Ascending aorta (tissue), 2 donors: Measurements from ENCODE around the gene RIMS1. TPM values are rescaled to one million over a fixed set of nuclear protein-coding genes. Genes with fewer than 3 reads are reported as not detected.

Experiments
- DNase-seq, 2 donors: peaks; one replicate each; pipeline ENCODE4 v3.0.0-alpha.2; 2019; ENCODE audit warnings: low spot score in 2 of 2
- H3K27ac ChIP-seq, 2 donors: fragments of 200-600 bp; sonication (generic); one replicate each; pipeline ENCODE4 v1.5.1; 2016 to 2017; ENCODE audit warnings: mild to moderate bottlenecking in 1 of 2
- H3K27me3 ChIP-seq: fragments of 200-600 bp; sonication (generic); one replicate; pipeline ENCODE4 v1.5.1; 2017
- H3K36me3 ChIP-seq, 2 donors: fragments of 200-600 bp; sonication (generic); one replicate each; pipeline ENCODE4 v1.5.1; 2016
- H3K4me1 ChIP-seq, 2 donors: fragments of 200-600 bp; sonication (generic); one replicate each; pipeline ENCODE4 v1.5.1; 2016 to 2017; ENCODE audit warnings: mild to moderate bottlenecking in 1 of 2
- H3K4me3 ChIP-seq, 2 donors: fragments of 200-600 bp; sonication (generic); one replicate each; pipeline ENCODE4 v1.5.1; 2016 to 2017; ENCODE audit warnings: mild to moderate bottlenecking in 1 of 2
- H3K9me3 ChIP-seq, 2 donors: fragments of 200-600 bp; sonication (generic); one replicate each; pipeline ENCODE4 v1.5.1; 2016
- intact Hi-C: fragments of 100-400 bp; cut with DNase I; formaldehyde crosslinking; loops from one replicate; pipeline ENCODE4 v1.15.1; 2023
- total RNA-seq: library from RNA; depleted of rRNA; stranded (reverse); fragments of >200 nt; gene quantifications from one replicate; pipeline ENCODE4 v1.1.0, GENCODE V29; 2016
- TF ChIP-seq, protein P1 (sequence below), 3 experiments: fragments of 200-600 bp in 2 of 3; fragments of 450-650 bp in 1 of 3; sonication (generic) in 2 of 3; IDR thresholded peaks; one replicate each; pipeline ENCODE4 v1.5.1; 2016 to 2019; ENCODE audit warnings: antibody characterized with exemption in 3 of 3, mild to moderate bottlenecking in 1 of 3, moderate library complexity in 1 of 3

Gene RIMS1
- total RNA-seq, 1 donor from 2014 or later, result not detected

DNA sequence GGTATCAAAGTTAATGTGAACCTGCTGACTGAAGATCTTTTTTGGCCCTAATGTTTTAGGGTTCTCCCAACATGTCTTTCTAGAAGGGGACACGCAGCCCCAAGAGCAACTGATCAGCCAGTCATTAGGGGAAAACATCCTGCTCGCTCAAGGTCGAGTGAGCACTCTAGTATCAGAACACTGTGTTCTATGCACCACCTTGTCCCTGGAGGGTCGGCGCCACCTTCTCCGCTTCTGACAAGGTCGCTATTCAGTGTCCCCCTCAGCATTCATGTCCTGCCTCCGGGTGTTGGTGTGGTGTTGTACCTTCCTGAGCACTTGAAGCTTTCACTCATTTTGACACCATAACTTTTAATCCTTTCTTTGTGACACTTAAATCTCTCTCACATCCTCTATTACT, 404.3 kb downstream of the RIMS1 start:
- Histone ChIP-seq H3K4me3 (no peak overlapping the region), H3K4me1 (no peaks in the 10 kb centered on the region), H3K27ac (no peak overlapping the region), H3K36me3 (no peaks in the 10 kb centered on the region), H3K27me3 (no peaks in the 10 kb centered on the region), H3K9me3 (no peaks in the 10 kb centered on the region)
- intact Hi-C loops, result no loop called here
- TF ChIP-seq, protein P1, sequence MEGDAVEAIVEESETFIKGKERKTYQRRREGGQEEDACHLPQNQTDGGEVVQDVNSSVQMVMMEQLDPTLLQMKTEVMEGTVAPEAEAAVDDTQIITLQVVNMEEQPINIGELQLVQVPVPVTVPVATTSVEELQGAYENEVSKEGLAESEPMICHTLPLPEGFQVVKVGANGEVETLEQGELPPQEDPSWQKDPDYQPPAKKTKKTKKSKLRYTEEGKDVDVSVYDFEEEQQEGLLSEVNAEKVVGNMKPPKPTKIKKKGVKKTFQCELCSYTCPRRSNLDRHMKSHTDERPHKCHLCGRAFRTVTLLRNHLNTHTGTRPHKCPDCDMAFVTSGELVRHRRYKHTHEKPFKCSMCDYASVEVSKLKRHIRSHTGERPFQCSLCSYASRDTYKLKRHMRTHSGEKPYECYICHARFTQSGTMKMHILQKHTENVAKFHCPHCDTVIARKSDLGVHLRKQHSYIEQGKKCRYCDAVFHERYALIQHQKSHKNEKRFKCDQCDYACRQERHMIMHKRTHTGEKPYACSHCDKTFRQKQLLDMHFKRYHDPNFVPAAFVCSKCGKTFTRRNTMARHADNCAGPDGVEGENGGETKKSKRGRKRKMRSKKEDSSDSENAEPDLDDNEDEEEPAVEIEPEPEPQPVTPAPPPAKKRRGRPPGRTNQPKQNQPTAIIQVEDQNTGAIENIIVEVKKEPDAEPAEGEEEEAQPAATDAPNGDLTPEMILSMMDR (IDR thresholded peaks at IDR 0.05), result no peak
- no peak for DNase-seq

DNA sequence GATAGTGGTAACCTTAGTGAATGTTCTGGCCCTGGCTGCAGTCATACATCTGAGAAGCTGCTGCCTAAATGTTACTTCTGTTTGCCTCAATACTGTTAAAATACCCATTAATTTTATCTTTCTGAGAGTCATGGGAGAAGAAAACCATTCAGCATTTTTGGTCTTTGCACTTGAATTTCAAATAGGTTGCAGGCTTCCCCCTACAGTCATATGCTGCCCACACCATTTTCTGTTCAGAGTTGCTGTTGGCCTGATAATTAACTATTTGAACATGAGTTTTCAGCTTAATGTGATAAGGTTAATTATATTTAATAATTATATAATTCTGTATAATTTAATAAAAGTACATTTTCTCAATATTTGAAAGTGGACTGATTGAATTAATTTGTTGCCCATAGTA, 410.0 kb downstream of the RIMS1 start:
- intact Hi-C loops, result no loop called here
- Histone ChIP-seq H3K4me1 (no peaks in the 10 kb centered on the region), H3K4me3 (no peak overlapping the region), H3K27ac (no peak overlapping the region), H3K27me3 (no peaks in the 10 kb centered on the region), H3K36me3 (no peaks in the 10 kb centered on the region), H3K9me3 (no peaks in the 10 kb centered on the region)
- TF ChIP-seq, protein P1 (IDR thresholded peaks at IDR 0.05), result no peak
- DNase-seq, result no peak

DNA sequence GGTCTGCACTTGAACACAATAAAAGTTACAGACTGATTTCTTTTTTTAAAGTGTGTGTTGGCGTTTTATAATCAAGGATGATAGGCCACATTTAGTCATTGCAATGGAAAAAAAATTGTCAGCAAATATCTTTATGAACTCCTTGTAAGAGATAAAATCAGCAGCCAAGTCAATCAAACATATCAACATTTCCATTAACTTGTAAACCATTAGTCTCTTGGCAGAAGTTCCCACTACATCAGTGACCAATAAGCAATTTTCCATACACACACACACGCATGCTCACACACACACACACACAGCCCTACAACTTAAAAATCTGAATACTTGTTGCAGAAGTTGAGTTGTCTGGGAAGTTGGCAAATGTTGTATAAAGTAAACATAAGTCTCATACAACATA, 419.6 kb downstream of the RIMS1 start:
- DNase-seq, result no peak
- Histone ChIP-seq H3K36me3 (no peaks in the 10 kb centered on the region), H3K9me3 (no peaks in the 10 kb centered on the region), H3K27me3 (no peaks in the 10 kb centered on the region), H3K4me3 (no peak overlapping the region), H3K4me1 (no peaks in the 10 kb centered on the region), H3K27ac (no peak overlapping the region)
- intact Hi-C loops, result no loop called here
- TF ChIP-seq, protein P1 (IDR thresholded peaks at IDR 0.05), result no peak

DNA sequence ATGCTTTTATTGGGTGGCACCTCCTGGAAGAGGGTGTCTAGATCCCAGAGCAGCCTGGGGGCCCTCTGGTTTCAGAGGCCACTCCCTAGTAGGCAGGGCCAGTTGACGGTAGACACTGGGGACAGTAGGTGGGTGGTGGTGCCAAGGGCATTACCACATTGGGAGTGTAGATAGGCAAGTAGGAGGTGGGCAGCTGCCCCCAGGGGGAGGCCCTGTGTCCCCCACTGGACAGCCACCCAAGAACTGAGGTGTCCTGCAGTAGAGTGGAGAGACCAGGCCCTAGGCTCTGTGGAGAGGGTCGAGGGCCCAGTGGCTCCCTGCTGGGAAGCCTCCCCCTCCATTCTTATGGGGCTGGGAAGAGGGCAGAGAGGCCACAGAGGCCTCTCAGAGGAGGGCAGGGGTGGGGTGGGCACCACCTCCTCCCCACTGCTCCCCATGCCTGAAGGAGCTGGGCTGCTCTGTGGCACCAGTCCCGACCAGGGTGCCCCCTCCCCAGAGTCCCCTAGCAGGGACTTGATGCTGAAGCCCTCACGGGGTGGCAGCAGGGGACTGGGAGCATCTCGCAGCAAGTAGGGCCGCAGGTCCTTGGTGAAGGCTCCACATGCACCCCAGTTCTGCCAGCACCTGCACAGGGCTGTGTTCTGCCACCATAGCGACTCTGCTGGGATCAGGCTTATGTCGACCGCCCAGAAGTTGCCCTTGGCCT, 430.5 kb downstream of the RIMS1 start:
- intact Hi-C loops, result no loop called here
- no peak for DNase-seq
- H3K4me1 ChIP-seq, result no peaks in the 10 kb centered on the region

DNA sequence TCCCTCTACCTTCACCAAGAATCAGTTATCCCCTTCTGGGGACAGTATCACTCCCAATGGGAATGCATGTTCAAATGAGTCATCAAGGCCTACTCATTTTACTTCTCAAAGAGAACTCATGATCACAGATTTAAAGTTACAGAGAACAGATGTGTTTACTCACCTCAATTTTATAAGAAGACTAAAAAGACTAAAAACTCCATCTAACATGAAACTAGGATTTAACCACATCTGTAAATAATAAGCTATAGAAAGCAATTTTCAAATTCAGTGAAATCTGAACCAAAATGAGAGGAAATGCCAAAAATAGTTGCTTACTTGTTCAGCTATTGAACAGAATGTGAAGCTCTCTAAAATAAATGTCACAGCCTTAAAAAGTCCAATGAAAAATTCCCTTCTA, 435.4 kb downstream of the RIMS1 start:
- intact Hi-C loops, result no loop called here
- TF ChIP-seq, protein P1 (IDR thresholded peaks at IDR 0.05), result no peak
- no peak for DNase-seq
- Histone ChIP-seq H3K36me3 (no peaks in the 10 kb centered on the region), H3K9me3 (no peaks in the 10 kb centered on the region), H3K27me3 (no peaks in the 10 kb centered on the region), H3K4me1 (no peaks in the 10 kb centered on the region), H3K27ac (no peak overlapping the region), H3K4me3 (no peak overlapping the region)

More for the DNA sequence above, 430.5 kb downstream of the RIMS1 start:
- Histone ChIP-seq H3K9me3 (no peaks in the 10 kb centered on the region), H3K36me3 (no peaks in the 10 kb centered on the region), H3K27me3 (no peaks in the 10 kb centered on the region), H3K4me3 (no peak overlapping the region), H3K27ac (no peak overlapping the region)
- TF ChIP-seq, protein P1 (IDR thresholded peaks at IDR 0.05), result no peak

DNA sequence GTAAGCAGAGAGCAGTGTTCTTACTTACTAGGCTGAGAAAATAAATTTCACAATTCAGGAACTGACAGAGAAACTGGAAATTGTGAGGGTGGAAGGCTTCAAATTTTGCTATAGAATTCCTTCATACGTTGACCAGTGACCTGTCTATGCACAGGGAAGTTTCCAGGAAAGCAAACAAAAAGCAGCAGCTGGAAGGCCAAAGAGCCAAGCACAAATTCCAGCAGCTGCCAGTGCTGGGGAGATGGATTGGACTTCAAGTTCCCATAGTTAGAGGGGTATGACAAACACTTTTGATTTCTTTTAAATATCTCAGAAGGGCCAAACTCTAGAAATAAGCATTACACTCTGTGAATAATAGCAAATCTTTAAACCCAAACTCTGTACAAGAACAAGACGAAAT, 436.4 kb downstream of the RIMS1 start:
- no peaks in the 10 kb centered on the region for H3K27me3 ChIP-seq
- DNase-seq, result no peak

More for the DNA sequence above, 436.4 kb downstream of the RIMS1 start:
- Histone ChIP-seq H3K9me3 (no peaks in the 10 kb centered on the region), H3K4me1 (no peaks in the 10 kb centered on the region), H3K27ac (no peak overlapping the region), H3K36me3 (no peaks in the 10 kb centered on the region), H3K4me3 (no peak overlapping the region)
- intact Hi-C loops, result no loop called here
- TF ChIP-seq, protein P1 (IDR thresholded peaks at IDR 0.05), result no peak
